CD14-positive monocyte (primary cell): ENCODE measurements around the gene SPX. TPM values are rescaled to one million over a fixed set of nuclear protein-coding genes. Genes with fewer than 3 reads are reported as not detected.

ENCODE experiments used
- DNase-seq, 3 donors: peaks; one replicate each; pipeline ENCODE4 v3.0.0-alpha.2; 2011 to 2022
- H2AFZ ChIP-seq: 2 replicates; pipeline ENCODE4 v1.6.0; 2012; ENCODE audit warnings: mild to moderate bottlenecking, low read depth, low read length, inconsistent platforms; ENCODE audit not compliant: insufficient read depth, poor library complexity, severe bottlenecking
- H3K27ac ChIP-seq, 2 donors: 1 replicate in 1 of 2; 2 replicates in 1 of 2; pipeline ENCODE4 v1.5.1; 2012 to 2013; ENCODE audit warnings: low read length in 2 of 2, control low read depth in 1 of 2, inconsistent platforms in 1 of 2, low read depth in 1 of 2, mild to moderate bottlenecking in 1 of 2
- H3K27me3 ChIP-seq, 2 donors: one replicate each; pipeline versions ENCODE4 v1.6.0 to v1.6.1; 2011 to 2013; ENCODE audit warnings: low read length in 2 of 2; ENCODE audit not compliant: control insufficient read depth in 2 of 2, insufficient read depth in 2 of 2
- H3K36me3 ChIP-seq, 2 donors: replicated peaks in 1 of 2; 1 replicate in 1 of 2; 2 replicates in 1 of 2; pipeline versions ENCODE4 v1.5.1 to v1.6.1; 2012 to 2013; ENCODE audit warnings: low read length in 2 of 2, control low read depth in 1 of 2, inconsistent platforms in 1 of 2, mild to moderate bottlenecking in 1 of 2; ENCODE audit not compliant: insufficient read depth in 2 of 2, control insufficient read depth in 1 of 2
- H3K4me1 ChIP-seq, 2 donors: 1 replicate in 1 of 2; 2 replicates in 1 of 2; pipeline versions ENCODE4 v1.5.1 to v1.6.1; 2012 to 2013; ENCODE audit warnings: low read length in 2 of 2, control low read depth in 1 of 2, inconsistent platforms in 1 of 2, mild to moderate bottlenecking in 1 of 2, moderate library complexity in 1 of 2; ENCODE audit not compliant: insufficient read depth in 2 of 2, control insufficient read depth in 1 of 2
- H3K4me2 ChIP-seq: replicated peaks from 2 replicates; pipeline ENCODE3; 2012; ENCODE audit warnings: low read length, moderate library complexity, mild to moderate bottlenecking; ENCODE audit not compliant: poor library complexity, severe bottlenecking; ENCODE audit errors: extremely low read depth
- H3K4me3 ChIP-seq, 3 experiments: fragments of 200-600 bp in 1 of 3; sonication (generic) in 1 of 3; replicated peaks in 1 of 3; 1 replicate in 2 of 3; 2 replicates in 1 of 3; pipeline ENCODE4 v1.5.1; 2011 to 2013; ENCODE audit warnings: low read length in 3 of 3, mild to moderate bottlenecking in 3 of 3, control low read depth in 2 of 3, low read depth in 2 of 3, inconsistent platforms in 1 of 3, moderate library complexity in 1 of 3
- H3K79me2 ChIP-seq: 2 replicates; pipeline ENCODE4 v1.6.0; 2012; ENCODE audit warnings: mild to moderate bottlenecking, control low read depth, inconsistent platforms, low read length, moderate library complexity; ENCODE audit not compliant: insufficient read depth
- H3K9ac ChIP-seq: 2 replicates; pipeline ENCODE4 v1.6.0; 2017; ENCODE audit warnings: low read length, mild to moderate bottlenecking; ENCODE audit not compliant: insufficient read depth, poor library complexity, severe bottlenecking
- H3K9me3 ChIP-seq, 2 donors: replicated peaks in 1 of 2; 1 replicate in 1 of 2; 2 replicates in 1 of 2; pipeline versions ENCODE4 v1.5.1 to v1.6.1; 2012 to 2013; ENCODE audit warnings: low read length in 2 of 2, control low read depth in 1 of 2; ENCODE audit not compliant: control insufficient read depth in 1 of 2, insufficient read depth in 1 of 2
- H4K20me1 ChIP-seq: 2 replicates; pipeline ENCODE4 v1.6.0; 2012; ENCODE audit warnings: mild to moderate bottlenecking, low read length, control low read depth, moderate library complexity; ENCODE audit not compliant: insufficient read depth
- H3K27ac Mint-ChIP-seq, 7 donors: one replicate each; pipeline ENCODE4 v1.8.0; 2020; ENCODE audit warnings: mild to moderate bottlenecking in 7 of 7, mixed read lengths in 7 of 7, moderate library complexity in 6 of 7, inconsistent platforms in 2 of 7
- H3K27me3 Mint-ChIP-seq, 3 donors: one replicate each; pipeline ENCODE4 v1.8.0; 2021 to 2022; ENCODE audit warnings: low read depth in 3 of 3, mild to moderate bottlenecking in 3 of 3, mixed read lengths in 3 of 3, moderate library complexity in 3 of 3, inconsistent platforms in 1 of 3
- H3K36me3 Mint-ChIP-seq, 2 donors: one replicate each; pipeline ENCODE4 v1.8.0; 2020; ENCODE audit warnings: mixed read lengths in 2 of 2, inconsistent platforms in 1 of 2, mild to moderate bottlenecking in 1 of 2
- H3K4me1 Mint-ChIP-seq: one replicate; pipeline ENCODE4 v1.8.0; 2020; ENCODE audit warnings: mild to moderate bottlenecking, mixed read lengths
- H3K4me3 Mint-ChIP-seq, 2 donors: one replicate each; pipeline ENCODE4 v1.8.0; 2020; ENCODE audit warnings: mild to moderate bottlenecking in 2 of 2, mixed read lengths in 2 of 2, moderate library complexity in 1 of 2
- H3K9me3 Mint-ChIP-seq, 7 donors: one replicate each; pipeline ENCODE4 v1.8.0; 2020 to 2022; ENCODE audit warnings: mixed read lengths in 7 of 7, mild to moderate bottlenecking in 6 of 7, moderate library complexity in 6 of 7, inconsistent platforms in 2 of 7
- CTCF ChIP-seq: fragments of 200-600 bp; IDR thresholded peaks from one replicate; pipeline ENCODE4 v1.8.0; 2022; ENCODE audit warnings: antibody characterized with exemption, mild to moderate bottlenecking
- WGBS: methylation state at CpG from one replicate; pipeline ENCODE4 v1.1.5; 2013; ENCODE audit warnings: missing lambda C conversion rate; ENCODE audit not compliant: insufficient coverage; 5-methylcytosine and 5-hydroxymethylcytosine counted together
- intact Hi-C, 2 donors: fragments of 100-400 bp; cut with micrococcal nuclease; formaldehyde crosslinking; loops; one replicate each; pipeline versions ENCODE4 v1.15.0 to v1.15.1; 2023
- polyA plus RNA-seq, 3 donors: library from polyadenylated mRNA; depleted of rRNA in 1 of 3; unstranded in 2 of 3; stranded (reverse) in 1 of 3; fragments of 300-500 nt in 2 of 3; fragments of >200 nt in 1 of 3; fragmentation: Illumina TruSeq in 2 of 3; gene quantifications; 1 replicate in 2 of 3; 2 replicates in 1 of 3; pipeline ENCODE4 v1.2.3, GENCODE V29; 2012 to 2021

Gene SPX
- polyA plus RNA-seq, 3 donors = 0.21 TPM; not detected in 2

DNA sequence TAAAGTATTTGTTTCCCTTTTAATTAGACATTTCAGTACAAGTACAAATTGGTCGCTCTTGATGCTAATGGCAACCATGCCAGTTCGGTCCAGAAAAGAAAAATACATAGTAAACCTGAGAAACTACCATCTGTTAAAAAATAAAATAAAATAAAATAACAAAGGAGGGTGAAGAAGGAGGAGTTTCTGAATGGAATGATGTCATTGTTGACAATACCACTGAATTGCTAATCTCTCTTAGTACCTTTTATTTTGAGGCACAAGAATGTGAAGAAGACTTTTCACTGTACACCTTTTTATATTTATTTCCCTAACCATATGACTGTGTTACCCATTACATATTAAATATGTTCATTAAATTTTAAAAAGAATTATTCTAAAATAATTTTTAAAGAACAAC, 19.5 kb downstream of the SPX start:
- Histone ChIP-seq H3K79me2 (no peaks in the 10 kb centered on the region), H3K27ac (no peak overlapping the region), H3K4me2 (no peak overlapping the region), H3K27me3 (no peaks in the 10 kb centered on the region), H3K9me3 (no peaks in the 10 kb centered on the region), H3K4me3 (no peak overlapping the region), H3K36me3 (no peaks in the 10 kb centered on the region), H4K20me1 (no peaks in the 10 kb centered on the region), H2AFZ (no peak overlapping the region), H3K9ac (no peak overlapping the region), H3K4me1 (no peaks in the 10 kb centered on the region)
- TF ChIP-seq CTCF = no peak
- DNase-seq = no peak
- no peaks in the 10 kb centered on the region for H3K36me3 Mint-ChIP-seq
- H3K4me3 Mint-ChIP-seq = no peak overlapping the region
- WGBS = no CpG with 5 or more reads among the region's 2 CpGs
- no peaks in the 10 kb centered on the region for H3K9me3 Mint-ChIP-seq
- intact Hi-C loops = no loop called here
- no peak overlapping the region for H3K27ac Mint-ChIP-seq
- no peaks in the 10 kb centered on the region for H3K4me1 Mint-ChIP-seq
- H3K27me3 Mint-ChIP-seq = no peaks in the 10 kb centered on the region

DNA sequence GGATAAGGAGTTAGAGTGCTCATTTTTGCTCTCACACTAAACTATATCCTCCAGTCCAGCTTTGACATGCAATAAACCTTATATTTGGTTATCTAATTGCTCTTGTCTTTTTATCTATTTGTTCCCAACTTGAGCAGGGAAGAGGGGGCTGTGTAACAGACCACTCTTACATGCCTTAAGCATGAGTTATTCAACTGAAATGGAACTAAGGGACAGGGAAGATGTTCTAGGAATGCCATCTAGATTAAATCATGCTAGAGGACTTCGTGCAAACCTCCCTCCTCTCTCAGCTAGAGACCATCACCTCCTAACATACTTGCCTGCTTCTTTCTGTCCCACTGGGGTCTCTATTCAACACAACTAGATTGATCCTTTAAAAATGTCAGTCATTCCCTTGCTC, 20.6 kb downstream of the SPX start:
- H3K4me1 ChIP-seq = no peaks in the 10 kb centered on the region
- no peaks in the 10 kb centered on the region for H4K20me1 ChIP-seq
- H3K9me3 Mint-ChIP-seq = no peaks in the 10 kb centered on the region
- WGBS = no CpG with 5 or more reads among the region's 1 CpG
- TF ChIP-seq CTCF = no peak
- intact Hi-C loops = no loop called here
- H3K4me3 ChIP-seq = no peak overlapping the region
- DNase-seq = no peak
- no peak overlapping the region for H3K4me2 ChIP-seq
- H3K36me3 Mint-ChIP-seq = no peaks in the 10 kb centered on the region
- no peak overlapping the region for H3K9ac ChIP-seq
- H3K4me1 Mint-ChIP-seq = no peaks in the 10 kb centered on the region
- H3K27ac ChIP-seq = no peak overlapping the region
- H2AFZ ChIP-seq = no peak overlapping the region
- no peaks in the 10 kb centered on the region for H3K27me3 Mint-ChIP-seq
- H3K36me3 ChIP-seq = no peaks in the 10 kb centered on the region
- H3K27ac Mint-ChIP-seq = no peak overlapping the region
- H3K79me2 ChIP-seq = no peaks in the 10 kb centered on the region
- H3K27me3 ChIP-seq = no peaks in the 10 kb centered on the region
- no peaks in the 10 kb centered on the region for H3K9me3 ChIP-seq
- no peak overlapping the region for H3K4me3 Mint-ChIP-seq
